HepG2 (cell line): ENCODE data around the gene CLCN1. TPM values are rescaled to one million over a fixed set of nuclear protein-coding genes. Genes with fewer than 3 reads are reported as not detected.

ENCODE experiments used
- ATAC-seq: fragments of 200-7000 bp; cut with Tn5 transposase; 3 replicates; pipeline ENCODE4 v1.9.1; 2020; ENCODE audit warnings: mild to moderate bottlenecking, moderate library complexity
- BruUV-seq: library from RNA; stranded (reverse); fragments of 400-500 nt; replicated peaks from 2 replicates; lab custom pipeline; 2021; lab: Mats Ljungman, UMichigan
- CTCF ChIA-PET: fragments of 300-600 bp; formaldehyde crosslinking; extraction: SDS; loops from one replicate; lab custom pipeline; 2021; ENCODE audit warnings: low total read pairs, inconsistent platforms, low intra/inter-chr PET ratio; lab: Yijun Ruan, JAX
- POLR2A ChIA-PET: fragments of 350-600 bp; sonication (Branson Sonifier 250); formaldehyde crosslinking; loops from one replicate; lab custom pipeline; 2020; ENCODE audit warnings: antibody characterized with exemption, inconsistent platforms; lab: Yijun Ruan, JAX
- DNase-seq: peaks from one replicate; pipeline ENCODE4 v3.0.0-alpha.2; 2015; ENCODE audit warnings: low spot score
- FAIRE-seq: peaks from 3 replicates; lab custom pipeline; 2011; peaks lifted over from hg19 to GRCh38; lab: Jason Lieb, UNC
- H2AFZ ChIP-seq: one replicate; pipeline ENCODE4 v1.6.1; 2011; ENCODE audit warnings: low read length, inconsistent platforms
- H3K27ac ChIP-seq: fragments of 300-600 bp; 3 replicates; pipeline ENCODE4 v1.8.0; 2011; ENCODE audit warnings: mixed run types, mild to moderate bottlenecking, mixed read lengths, low read length, inconsistent platforms; ENCODE audit not compliant: insufficient read depth; ENCODE audit errors: extremely low read length
- H3K27me3 ChIP-seq, 2 experiments: fragments of 200-600 bp in 1 of 2; 2 replicates in 1 of 2; 3 replicates in 1 of 2; pipeline versions ENCODE4 v1.6.0 to v1.8.0; 2011; ENCODE audit warnings: low read length in 2 of 2, mild to moderate bottlenecking in 2 of 2, moderate library complexity in 2 of 2, inconsistent platforms in 1 of 2; ENCODE audit not compliant: insufficient read depth in 2 of 2, control insufficient read depth in 1 of 2
- H3K36me3 ChIP-seq, 2 experiments: fragments of 200-600 bp in 1 of 2; replicated peaks in 1 of 2; 2 replicates in 1 of 2; 3 replicates in 1 of 2; pipeline versions ENCODE4 v1.5.1 to v1.8.0; 2011; ENCODE audit warnings: low read length in 2 of 2, inconsistent platforms in 1 of 2; ENCODE audit not compliant: insufficient read depth in 2 of 2, control insufficient read depth in 1 of 2
- H3K4me1 ChIP-seq: 2 replicates; pipeline ENCODE4 v1.5.1; 2012; ENCODE audit warnings: low read length, inconsistent platforms; ENCODE audit not compliant: insufficient read depth
- H3K4me2 ChIP-seq: 2 replicates; pipeline ENCODE4 v1.6.0; 2011; ENCODE audit warnings: low read depth, low read length, inconsistent platforms
- H3K4me3 ChIP-seq, 3 experiments: fragments of 200-600 bp in 1 of 3; sonication (generic), shearing (Covaris generic) in 1 of 3; replicated peaks in 1 of 3; 2 replicates each; pipeline ENCODE4 v1.5.1; 2011 to 2016; ENCODE audit warnings: low read length in 3 of 3, inconsistent platforms in 2 of 3, low read depth in 2 of 3, mild to moderate bottlenecking in 2 of 3, control low read depth in 1 of 3, mixed read lengths in 1 of 3; ENCODE audit not compliant: insufficient read depth in 1 of 3
- H3K79me2 ChIP-seq: one replicate; pipeline ENCODE4 v1.6.1; 2011; ENCODE audit warnings: low read length, inconsistent platforms; ENCODE audit not compliant: insufficient read depth
- H3K9ac ChIP-seq: 2 replicates; pipeline ENCODE4 v1.6.0; 2011; ENCODE audit warnings: mild to moderate bottlenecking, low read depth, low read length, inconsistent platforms; ENCODE audit not compliant: insufficient read depth
- H3K9me3 ChIP-seq: 2 replicates; pipeline ENCODE4 v1.5.1; 2012; ENCODE audit warnings: mild to moderate bottlenecking, low read length
- H4K20me1 ChIP-seq: 2 replicates; pipeline ENCODE4 v1.6.0; 2011; ENCODE audit warnings: inconsistent platforms, mild to moderate bottlenecking, low read length, moderate library complexity; ENCODE audit not compliant: insufficient read depth
- ELF1 ChIP-seq: sonication (generic); formaldehyde crosslinking; IDR thresholded peaks from 2 replicates; pipeline ENCODE4 v1.4.0; 2020; ENCODE audit warnings: missing genetic modification reagents
- HES4 ChIP-seq: sonication (generic); formaldehyde crosslinking; IDR thresholded peaks from 2 replicates; pipeline ENCODE4 v1.9.0; 2021; ENCODE audit warnings: mild to moderate bottlenecking, missing genetic modification reagents, borderline replicate concordance
- KDM3A ChIP-seq: IDR thresholded peaks from 2 replicates; pipeline ENCODE4 v1.6.1; 2018; ENCODE audit warnings: low read depth, missing compliant biosample characterization
- MED1 ChIP-seq: sonication (generic); formaldehyde crosslinking; IDR thresholded peaks from 2 replicates; pipeline ENCODE4 v1.4.0; 2020; ENCODE audit warnings: missing genetic modification reagents
- MNT ChIP-seq: fragments of 450-650 bp; IDR thresholded peaks from 2 replicates; pipeline ENCODE4 v1.6.1; 2016
- NR2F1 ChIP-seq, 2 experiments: fragments of 450-650 bp in 1 of 2; formaldehyde crosslinking in 1 of 2; IDR thresholded peaks; 2 replicates each; pipeline versions ENCODE4 v1.5.0 to v1.6.1; 2016 to 2020; ENCODE audit warnings: mild to moderate bottlenecking in 1 of 2, missing compliant biosample characterization in 1 of 2, missing genetic modification reagents in 1 of 2, moderate library complexity in 1 of 2
- RFX5 ChIP-seq: IDR thresholded peaks from 2 replicates; pipeline ENCODE4 v1.6.1; 2011; ENCODE audit warnings: low read depth, low read length, improper control_type of control experiment
- SKI ChIP-seq: fragments of 450-650 bp; IDR thresholded peaks from one replicate; pipeline ENCODE4 v1.6.1; 2018; ENCODE audit warnings: mild to moderate bottlenecking; ENCODE audit not compliant: partially characterized antibody
- TBX3 ChIP-seq: fragments of 450-650 bp; IDR thresholded peaks from 2 replicates; pipeline ENCODE4 v1.6.1; 2017; ENCODE audit warnings: antibody characterized with exemption, mild to moderate bottlenecking, inconsistent platforms, borderline replicate concordance
- ZNF253 ChIP-seq: sonication (generic); formaldehyde crosslinking; IDR thresholded peaks from 2 replicates; pipeline ENCODE4 v1.8.0; 2022; ENCODE audit warnings: mild to moderate bottlenecking, missing genetic modification reagents, borderline replicate concordance
- ZUFSP ChIP-seq: sonication (generic); formaldehyde crosslinking; IDR thresholded peaks from 2 replicates; pipeline ENCODE4 v1.9.0; 2021; ENCODE audit warnings: missing genetic modification reagents, mild to moderate bottlenecking, borderline replicate concordance
- WGBS: methylation state at CpG from one replicate; pipeline ENCODE4 v1.1.6; 2017; ENCODE audit warnings: low lambda C conversion rate; 5-methylcytosine and 5-hydroxymethylcytosine counted together
- in situ Hi-C: cut with HindIII; loops from 2 replicates; pipeline ENCODE4 v1.10.0; 2017; ENCODE audit warnings: low pct_unique_long_range_greater_than_20kb; ENCODE audit not compliant: extremely low pct_ligation_motif_present
- intact Hi-C: fragments of 100-400 bp; cut with micrococcal nuclease; formaldehyde crosslinking; loops from one replicate; pipeline ENCODE4 v1.10.0; 2022; ENCODE audit not compliant: unreplicated experiment
- polyA plus RNA-seq, 8 experiments: library from polyadenylated mRNA; depleted of rRNA in 3 of 8; stranded (reverse) in 7 of 8; unstranded in 1 of 8; fragments of >200 nt; fragmentation: Illumina TruSeq in 4 of 8; extraction: Trizol in 4 of 8; gene quantifications; 2 replicates each; pipeline versions ENCODE4 v1.2.1 to v1.2.3, GENCODE V29; 2011 to 2016; ENCODE audit warnings: low read depth in 4 of 8, missing spikeins in 1 of 8, mixed read lengths in 1 of 8; ENCODE audit not compliant: insufficient read depth in 1 of 8
- total RNA-seq, 5 experiments: library from RNA; depleted of rRNA; stranded (reverse); fragments of >200 nt; fragmentation: Illumina TruSeq; extraction: Trizol; gene quantifications; 2 replicates each; pipeline ENCODE4 v1.2.3, GENCODE V29; 2016; ENCODE audit warnings: low read depth in 1 of 5

Gene CLCN1
- total and polyA plus RNA-seq, 2 of the 13 experiments (the other 11 are each of a cell fraction or from before 2014, with no cell fraction given), result 0.01 TPM; not detected in 1

GRCh38 chr7:143359771-143360353, 44.0 kb downstream of the CLCN1 start:
- TF ChIP-seq NR2F1 (CRISPR knock-in tag; IDR thresholded peaks at IDR 0.05) (no peak), KDM3A (no peak), ZNF253 (CRISPR knock-in tag) (no peak), HES4 (CRISPR knock-in tag) (no peak), RFX5 (no peak), TBX3 (no peak), ELF1 (no peak), MED1 (no peak), SKI (no peak), ZUFSP (CRISPR knock-in tag) (no peak), MNT (no peak)
- Histone ChIP-seq H3K79me2 (no peaks in the 10 kb centered on the region), H4K20me1 (no peaks in the 10 kb centered on the region), H3K4me1 (no peaks in the 10 kb centered on the region), H3K27me3 (peaks cover 7 to 69% of the 10 kb centered on the region in 2 experiments), H3K9me3 (no peaks in the 10 kb centered on the region), H2AFZ (no peak overlapping the region), H3K9ac (no peak overlapping the region), H3K36me3 (no peaks in the 10 kb centered on the region), H3K4me2 (no peak overlapping the region), H3K4me3 (no peak overlapping the region), H3K27ac (no peak overlapping the region)
- ChIA-PET POLR2A (no interaction called here), CTCF (no interaction called here)
- DNase-seq (no peak), FAIRE-seq (no peak), ATAC-seq (no peak)
- WGBS, result 36% methylated on average over 7 of the region's 11 CpGs
- intact Hi-C loops (no loop called here), in situ Hi-C loops (no loop called here)
- no TSS peak for BruUV-seq
